HG02852 (cell line): Measurements from ENCODE around the gene NFE2L1.
"Not testable (repeated sequence)": the region's sequence is repeated elsewhere in the genome, so short reads cannot be mapped to it uniquely, and the experiment has no call there.

ENCODE experiments used
- ATAC-seq: cut with Tn5 transposase; IDR thresholded peaks from one replicate; pipeline ENCODE4 v1.9.1; 2021; ENCODE audit warnings: mild to moderate bottlenecking, moderate library complexity; ENCODE audit not compliant: unreplicated experiment

NFE2L1 gene

DNA sequence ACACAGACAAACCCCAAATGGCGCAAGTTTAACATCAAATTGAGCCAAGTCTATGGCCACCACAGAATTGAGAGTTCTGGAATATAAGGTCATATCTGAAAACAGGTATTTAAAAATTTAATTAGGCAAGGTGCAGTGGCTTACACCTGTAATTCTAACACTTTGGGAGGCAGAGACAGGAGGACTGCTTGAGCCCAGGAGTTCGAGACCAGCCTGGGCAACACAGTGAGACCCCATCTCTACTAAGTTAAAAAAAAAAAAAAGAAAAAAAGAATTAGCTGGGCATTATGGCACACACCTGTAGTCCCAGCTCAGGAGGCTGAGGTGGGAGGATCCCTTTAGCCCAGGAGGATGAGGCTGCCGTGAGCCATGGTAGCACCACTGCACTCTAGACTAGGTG, 19.1 kb downstream of the NFE2L1 start:
- no peak for ATAC-seq

DNA sequence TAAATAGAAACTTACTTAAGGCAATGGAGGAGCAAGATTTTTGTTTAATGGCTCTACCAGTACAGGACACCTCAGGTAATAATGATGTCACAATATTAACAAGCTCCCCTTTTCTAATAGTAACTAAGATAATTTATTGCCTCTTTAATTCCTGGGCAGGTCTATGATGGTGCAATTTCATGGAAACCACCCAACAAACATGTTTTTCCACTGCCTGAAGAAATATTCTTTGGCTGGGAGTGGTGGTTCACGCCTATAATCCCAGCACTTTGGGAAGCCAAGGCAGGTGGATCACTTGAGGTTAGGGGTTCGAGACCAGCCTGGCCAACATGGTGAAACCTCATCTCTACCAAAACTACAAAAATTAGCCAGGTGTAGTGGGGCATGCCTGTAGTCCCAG, 19.6 kb downstream of the NFE2L1 start:
- not testable (repeated sequence) for ATAC-seq

DNA sequence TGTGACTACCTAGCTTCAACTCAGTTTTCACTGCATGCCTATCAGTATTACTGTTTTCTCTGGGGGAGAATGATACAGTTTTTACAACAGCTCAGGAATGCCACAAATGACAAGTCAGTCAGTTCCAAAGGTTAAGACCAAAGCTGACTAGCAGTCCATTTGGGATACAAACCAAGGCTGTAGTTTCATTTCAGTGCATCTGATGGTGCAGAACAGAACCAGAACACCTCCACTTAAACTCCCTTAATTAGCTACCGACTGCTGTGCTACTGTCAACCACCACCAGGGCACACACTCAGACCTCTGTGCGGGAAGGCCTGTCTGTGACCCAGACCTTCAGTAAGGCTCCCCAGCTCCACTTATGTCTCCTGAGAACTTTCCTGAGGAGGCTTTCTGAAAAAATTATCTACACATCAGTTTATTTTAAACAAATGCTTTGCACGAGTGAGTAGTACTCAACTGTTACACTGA, 20.4 kb downstream of the NFE2L1 start:
- ATAC-seq = no peak

DNA sequence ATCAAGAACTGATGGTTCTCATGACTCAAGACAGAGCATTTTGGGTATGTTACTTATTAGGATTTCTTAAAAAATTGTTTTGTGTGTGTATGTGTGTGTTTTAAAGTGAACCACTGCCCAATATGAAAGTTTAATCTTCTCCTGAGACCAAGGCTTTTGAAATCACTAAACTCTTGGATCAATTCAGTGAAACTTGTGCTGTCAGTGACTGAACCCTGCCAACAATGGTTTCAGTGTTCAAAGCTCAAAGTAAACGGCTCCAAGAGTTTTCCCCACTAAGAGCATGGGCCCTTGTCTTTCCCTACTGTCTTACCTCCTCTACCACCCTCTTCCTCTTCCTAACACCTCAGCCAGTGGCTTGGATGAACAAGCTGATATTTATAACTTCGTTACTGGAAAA, 22.0 kb downstream of the NFE2L1 start:
- no peak for ATAC-seq

DNA sequence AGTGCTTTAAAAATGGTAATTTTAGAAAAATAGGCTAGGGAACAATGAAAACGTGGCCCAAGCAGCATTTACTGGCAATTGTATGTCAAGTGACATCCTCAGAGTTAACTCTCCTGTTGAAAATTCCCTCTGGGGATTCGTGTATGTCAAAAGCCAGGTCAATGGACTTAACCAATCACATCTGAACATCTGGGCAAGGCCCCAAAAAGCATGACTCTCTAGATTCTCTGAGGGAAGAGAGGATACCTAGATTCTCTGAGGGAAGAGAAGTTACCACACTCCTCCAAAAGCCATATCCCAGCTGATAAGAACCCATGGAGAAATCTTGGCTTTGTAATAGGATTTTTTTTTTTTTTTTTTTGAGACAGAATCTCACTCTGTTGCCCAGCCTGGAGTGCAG, 23.5 kb downstream of the NFE2L1 start:
- no peak for ATAC-seq

DNA sequence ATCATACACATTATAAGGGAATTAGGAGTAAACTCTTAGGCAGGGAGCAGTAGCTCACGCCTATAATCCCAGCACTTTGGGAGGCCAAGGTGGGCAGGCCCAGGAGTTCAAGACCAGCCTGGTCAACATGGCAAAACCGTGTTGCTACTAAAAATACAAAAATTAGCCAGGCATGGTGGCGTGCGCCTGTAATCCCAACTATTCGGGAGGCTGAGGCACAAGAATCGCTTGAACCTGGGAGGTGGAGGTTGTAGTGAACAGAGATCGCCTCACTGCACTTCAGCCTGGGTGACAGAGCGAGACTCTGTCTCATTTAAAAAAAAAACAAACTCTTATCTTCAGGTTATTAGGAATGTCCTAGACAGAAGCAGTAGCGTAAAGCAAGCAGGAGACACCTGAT, 24.7 kb downstream of the NFE2L1 start:
- ATAC-seq = not testable (repeated sequence)

DNA sequence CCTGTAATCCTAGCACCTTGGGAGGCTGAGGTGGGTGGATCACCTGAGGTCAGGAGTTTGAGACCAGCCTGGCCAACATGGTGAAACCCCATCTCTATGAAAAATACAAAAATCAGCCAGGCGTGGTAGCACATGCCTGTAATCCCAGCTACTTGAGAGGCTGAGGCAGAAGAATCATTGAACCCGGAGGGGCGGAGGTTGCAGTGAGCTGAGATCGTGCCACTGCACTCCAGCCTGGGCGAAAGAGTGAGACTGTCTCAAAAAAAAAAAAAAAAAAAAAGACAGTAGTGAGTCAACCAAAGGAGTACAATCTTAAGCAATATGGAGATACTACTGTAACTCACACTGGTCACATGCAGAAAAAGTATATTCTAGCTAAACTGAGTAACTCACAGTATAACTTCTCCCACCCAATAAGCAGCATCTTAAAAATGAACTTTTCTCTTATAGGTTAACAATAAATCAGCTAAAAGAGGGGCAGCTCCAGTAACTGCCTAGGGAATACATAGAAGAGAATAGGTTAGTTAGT, 25.5 kb downstream of the NFE2L1 start:
- not testable (repeated sequence) for ATAC-seq

DNA sequence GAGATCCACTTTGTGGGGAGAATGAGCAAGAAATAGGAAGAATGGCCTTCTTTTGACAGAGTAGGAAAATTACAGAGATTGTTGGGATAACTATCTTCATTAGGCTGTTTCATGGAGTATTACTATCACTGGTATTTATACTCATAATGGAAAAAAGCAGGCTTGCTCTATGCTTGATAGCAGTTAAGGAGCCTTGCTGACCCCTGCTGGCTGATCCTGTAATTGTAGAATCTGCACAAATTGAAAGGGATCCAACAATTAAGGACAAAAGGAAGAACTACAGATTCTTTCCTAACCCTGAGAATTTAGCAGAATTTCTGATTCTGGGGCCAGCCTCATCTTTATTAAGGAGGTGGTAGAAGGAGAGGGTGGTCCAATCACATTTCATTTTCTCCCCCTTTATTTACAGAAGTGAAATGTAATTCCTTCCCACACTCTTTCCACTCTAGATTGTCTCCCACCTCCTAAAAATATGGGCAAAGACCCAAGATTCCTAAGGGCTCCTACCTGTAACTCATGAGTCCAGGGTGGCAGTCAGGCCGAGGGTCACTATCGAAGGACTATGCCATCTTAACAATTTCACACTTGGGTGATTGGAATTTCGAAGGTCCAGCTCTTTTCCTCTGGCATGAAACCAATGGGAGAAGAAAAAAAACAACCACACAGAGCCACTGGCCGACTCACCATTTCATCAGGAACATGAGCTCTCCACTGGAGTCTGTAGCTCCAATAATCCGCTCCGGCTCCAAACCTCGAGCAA, 26.3 kb downstream of the NFE2L1 start:
- no peak for ATAC-seq

DNA sequence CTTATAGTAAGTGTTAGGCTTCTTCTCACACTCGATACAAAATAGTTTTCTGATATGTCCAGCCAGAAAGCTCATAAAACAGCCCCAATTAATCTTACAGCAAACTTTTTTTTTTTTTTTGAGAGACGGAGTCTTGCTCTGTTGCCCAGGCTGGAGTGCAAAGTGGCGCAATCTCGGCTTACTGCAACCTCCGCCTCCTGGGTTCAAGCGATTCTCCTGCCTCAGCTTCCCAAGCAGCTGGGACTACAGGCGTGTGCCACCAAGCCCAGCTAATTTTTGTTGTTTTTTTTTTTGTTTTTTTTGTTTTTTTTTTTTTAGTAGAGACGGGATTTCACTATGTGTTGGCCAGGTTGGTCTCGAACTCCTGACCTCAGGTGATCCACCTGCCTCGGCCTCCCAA, 29.0 kb downstream of the NFE2L1 start:
- not testable (repeated sequence) for ATAC-seq

DNA sequence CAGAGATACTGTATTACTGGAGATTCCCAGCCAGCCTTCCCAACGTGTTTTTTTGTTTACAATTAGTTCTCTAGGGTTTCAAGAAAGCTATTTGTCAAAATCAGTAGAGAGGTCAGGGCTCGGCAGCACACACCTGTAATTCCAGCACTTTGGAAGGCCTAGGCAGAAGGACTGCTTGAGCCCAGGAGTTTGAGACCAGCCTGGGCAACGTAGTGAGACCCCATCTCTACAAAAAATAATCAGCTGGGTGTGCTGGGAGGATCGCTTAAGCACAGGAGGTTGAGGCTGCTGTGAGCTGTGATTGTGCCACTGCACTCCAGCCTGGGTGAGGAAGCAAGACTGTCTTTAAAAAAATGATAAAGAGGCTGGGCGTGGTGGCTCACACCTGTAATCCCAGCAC, 33.7 kb downstream of the NFE2L1 start:
- no peak for ATAC-seq

DNA sequence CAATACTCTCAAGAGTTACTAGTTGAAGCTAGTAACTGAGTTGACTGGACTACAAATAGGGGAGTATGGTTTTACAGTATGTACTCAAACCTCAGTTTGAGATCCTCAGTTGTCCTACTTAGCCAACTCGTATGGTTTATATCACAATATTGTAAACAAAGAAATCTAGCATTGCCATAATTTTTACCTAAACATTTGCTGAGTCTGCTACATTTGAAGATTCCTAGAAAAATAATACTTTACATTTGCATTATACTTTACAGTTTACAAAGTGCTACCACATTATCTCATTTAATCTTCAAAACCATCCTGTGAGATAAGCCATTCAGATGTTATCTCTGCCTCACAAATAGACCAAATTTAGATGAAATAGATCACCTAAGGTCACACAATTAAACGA, 36.8 kb downstream of the NFE2L1 start:
- no peak for ATAC-seq

DNA sequence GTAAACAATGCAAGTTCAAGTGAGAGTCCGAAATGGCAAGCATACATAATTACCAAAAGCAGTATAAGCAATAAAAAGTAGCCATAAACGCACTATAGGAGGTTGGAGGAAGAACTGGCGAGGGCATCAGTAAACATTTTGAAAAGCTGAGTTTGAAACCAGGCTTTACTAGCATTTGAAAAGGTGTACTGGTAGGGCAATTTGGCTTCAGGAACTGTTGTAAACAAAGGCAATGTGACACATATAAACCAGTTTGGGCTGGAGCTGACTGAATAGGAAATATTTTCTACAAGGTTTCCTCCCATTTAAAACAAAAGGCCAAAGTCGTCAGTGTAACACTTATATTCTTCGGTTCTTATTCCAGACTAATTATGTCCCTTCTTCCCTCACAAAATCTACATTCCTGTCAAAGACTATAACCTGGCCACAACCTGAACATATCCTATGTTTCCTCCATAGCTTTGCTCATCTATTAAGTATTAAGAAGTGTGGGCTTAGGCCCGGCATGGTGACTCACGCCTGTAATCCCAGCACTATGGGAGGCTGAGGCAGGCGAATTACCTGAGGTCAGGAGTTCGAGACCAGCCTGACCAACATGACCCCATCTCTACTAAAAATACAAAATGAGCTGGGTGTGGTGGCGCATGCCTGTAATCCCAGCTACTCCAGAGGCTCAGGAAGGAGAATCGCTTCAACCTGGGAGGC, 45.3 kb downstream of the NFE2L1 start:
- no peak for ATAC-seq

DNA sequence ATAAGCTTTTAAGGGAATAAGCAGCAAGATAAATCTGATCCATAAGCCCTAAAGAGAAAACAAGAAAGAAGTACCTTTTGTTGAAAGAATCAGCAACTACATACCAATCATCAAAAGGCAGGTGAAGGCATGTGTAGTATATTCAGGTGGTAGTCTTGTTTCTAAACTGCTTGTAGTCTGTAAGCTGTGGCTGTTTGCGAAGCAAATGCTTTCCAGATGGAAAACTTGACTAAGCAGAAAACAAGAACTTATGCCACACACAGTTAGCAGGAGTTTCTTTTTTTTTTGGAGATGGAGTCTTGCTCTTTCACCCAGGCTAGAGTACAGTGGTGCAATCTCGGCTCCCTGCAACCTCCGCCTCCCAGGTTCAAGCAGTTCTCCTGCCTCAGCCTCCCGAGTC, 47.5 kb downstream of the NFE2L1 start:
- ATAC-seq = no peak

DNA sequence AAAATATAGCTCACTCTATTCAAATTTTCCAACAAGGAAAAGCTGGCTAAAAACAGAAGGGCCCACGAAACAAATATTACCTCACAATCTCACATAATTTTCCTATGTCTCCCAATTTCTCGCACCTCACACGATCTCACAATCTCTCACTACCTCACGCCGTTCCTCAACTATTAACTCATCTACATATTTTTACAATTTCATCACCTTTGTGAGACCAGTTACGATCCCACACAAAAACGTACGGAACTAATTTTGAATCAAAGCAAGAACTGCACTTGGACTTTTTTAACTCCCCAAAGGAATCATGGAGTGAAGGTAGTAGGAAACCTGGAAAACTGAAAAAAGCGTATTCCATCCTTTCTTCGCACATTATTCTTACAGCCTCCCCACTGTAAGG, 52.0 kb downstream of the NFE2L1 start:
- ATAC-seq = no peak

DNA sequence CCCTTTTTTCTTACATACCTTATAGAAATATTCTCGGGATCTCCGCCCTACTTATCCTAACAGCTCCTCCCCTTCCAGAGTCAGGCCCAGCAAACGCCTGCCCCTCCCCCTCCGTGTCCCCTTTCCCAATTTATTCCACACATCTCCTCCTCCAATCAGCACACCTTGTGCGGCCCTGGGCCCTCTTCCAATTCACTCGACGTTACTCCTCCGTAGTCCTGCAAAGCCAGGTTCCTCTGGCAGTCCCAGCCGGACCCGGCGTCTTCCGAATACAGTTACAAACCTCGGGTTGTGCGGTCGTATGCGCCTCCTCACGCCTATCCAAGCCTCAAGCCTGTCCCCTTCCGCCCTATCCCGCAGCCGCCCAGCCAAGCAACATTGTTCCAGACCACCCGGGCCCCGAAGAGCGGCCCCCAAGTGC, 52.4 kb downstream of the NFE2L1 start:
- no peak for ATAC-seq

DNA sequence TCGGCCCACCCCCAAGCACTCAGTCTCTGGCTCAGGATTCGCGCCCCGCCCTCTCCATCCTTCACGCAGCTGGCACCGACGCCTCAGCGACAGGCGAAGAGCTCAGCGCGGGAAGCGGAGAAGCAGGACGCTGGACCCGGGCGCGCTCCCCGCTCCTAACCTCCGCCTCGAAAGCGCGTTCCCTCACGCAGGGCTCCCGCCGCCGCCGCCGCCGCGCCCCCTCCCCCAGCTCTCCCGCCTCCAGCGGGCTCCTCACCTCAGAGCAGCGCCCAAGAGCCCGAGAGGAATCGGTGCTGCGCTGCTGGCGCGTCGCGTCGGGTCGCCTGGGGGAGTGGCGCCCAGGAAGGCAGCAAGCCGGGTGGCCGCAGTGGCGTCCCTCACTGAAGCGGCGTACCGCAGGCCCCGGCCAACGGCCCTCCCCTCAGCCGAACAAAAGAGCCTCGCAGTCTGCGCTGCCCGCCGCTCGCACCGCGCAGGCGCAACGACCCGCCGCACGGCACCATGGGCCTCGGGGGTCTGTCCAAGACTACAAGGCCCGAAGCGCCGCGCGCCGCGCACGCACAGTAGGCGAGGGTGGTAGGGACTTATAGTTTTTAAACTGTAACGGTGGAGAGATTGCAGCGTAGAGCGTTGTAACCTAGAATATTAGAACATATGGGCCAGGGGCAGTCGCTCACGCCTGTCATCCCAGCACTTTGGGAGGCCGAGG, 53.0 kb downstream of the NFE2L1 start, which contains the start of gene CBX1:
TSS of gene CBX1 (minus strand) at position 467 of the 709 bp plus-strand sequence. CDS start 24,474 bp downstream, outside the sequence.
- peak; percentile 88 for ATAC-seq

DNA sequence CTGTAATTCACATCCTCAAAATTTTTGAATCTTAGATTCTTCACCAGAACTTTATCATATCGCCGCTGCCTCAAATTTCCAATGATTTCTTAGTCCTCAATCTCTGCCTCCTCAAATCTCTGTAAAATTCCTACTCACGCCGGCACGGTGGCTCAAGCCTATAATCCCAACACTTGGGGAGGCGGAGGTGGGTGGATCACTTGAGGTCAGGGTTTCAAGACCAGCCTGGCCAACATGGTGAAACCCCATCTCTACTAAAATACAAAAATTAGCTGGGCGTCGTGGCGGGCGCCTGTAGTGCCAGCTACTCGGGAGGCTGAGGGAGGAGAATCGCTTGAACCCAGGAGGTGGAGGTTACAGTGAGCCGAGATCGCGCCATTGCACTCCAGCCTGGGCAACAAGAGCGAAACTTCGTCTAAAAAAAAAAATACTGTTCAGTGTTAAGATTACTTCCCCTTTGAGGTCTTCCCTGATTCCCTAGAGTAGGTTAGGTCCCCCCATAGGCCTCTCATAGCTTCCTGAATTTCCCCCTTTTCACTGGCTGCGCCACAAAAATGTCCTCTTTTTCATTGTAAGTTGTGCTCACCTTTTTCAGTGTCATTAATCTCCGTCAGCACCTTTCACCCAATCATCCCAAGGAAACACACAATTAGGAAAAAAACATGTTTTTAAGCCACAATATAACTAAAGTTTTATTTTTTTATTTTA, 54.0 kb downstream of the NFE2L1 start:
- no peak for ATAC-seq

DNA sequence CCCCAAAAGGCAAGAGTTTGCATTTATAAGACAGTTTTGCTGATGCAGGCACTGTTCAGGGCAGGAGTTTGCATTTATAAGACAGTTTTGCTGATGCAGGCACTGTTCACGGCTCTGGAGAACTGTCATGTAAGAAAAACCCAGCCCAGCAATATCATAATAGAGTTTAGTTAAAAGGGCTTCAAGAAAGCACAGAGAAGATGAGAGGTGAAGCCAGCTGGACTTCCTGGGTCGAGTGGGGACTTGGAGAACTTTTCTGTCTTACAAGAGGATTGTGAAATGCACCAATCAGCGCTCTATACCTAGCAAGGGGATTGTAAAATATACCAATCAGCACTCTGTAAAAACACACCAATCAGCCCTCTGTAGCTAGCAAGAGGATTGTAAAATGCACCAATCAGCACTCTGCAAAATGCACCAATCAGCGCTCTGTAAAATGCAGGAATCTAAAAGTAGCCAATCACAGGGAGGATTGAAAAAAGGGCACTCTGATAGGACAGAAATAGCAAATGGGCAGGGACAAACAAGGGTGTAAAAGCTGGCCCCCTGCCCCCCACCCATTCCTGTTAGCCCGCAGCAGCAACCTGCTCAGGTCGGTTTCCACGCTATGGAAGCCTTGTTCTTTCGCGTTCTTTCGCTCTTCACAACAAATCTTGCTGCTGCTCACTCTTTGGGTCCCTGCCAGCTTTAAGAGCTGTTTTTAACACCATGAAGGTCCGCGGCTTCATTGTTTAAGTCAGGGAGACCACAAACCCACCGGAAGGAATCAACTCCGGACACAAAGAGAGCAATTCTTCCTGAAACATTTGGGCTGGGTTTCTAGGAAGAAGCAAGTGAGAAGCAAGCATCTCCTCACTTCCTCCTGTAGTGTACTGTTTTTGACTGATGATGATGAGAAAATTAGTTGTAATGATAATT, 54.9 kb downstream of the NFE2L1 start:
- ATAC-seq = no peak

DNA sequence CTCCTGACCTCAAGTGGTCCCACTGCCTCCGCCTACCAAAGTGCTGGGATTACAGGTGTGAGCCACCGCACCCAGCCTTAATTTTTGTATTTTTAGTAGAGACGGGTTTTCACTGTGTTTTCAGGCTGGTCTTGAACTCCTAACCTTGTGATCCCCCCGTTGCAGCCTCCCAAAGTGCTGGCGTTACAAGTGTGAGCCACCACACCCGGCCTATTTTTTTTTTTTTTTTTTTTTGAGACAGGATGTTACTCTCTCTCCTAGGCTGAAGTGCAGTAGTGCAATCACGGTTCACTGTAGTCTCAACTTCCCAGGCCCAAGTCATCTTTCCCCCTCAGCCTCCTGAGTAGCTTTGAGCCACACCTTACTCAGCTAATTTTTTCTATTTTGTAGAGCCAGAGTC, 56.3 kb downstream of the NFE2L1 start:
- no peak for ATAC-seq

DNA sequence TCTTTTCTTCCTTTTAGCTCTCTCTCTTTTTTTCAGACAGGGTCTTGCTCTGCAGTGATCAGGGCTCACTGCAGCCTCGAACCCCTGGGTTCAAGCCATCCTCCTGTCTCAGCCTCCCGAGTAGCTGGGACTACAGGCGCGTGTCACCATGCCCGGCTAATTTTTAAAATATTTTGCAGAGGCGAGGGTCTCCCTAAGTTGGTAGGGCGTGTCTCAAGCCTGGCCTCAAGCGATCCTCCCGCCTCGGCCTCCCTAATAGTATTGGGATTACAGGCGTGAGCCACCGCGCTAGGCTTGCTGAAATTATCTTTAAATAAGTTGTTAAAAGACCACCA, 58.6 kb downstream of the NFE2L1 start:
- no peak for ATAC-seq
